A549 treated with DMSO at 1 μM for 4 hours (cell line): ENCODE data around the gene ZNF699. TPM values are rescaled to one million over a fixed set of nuclear protein-coding genes. Genes with fewer than 3 reads are reported as not detected.

Source experiments
- total RNA-seq: library from RNA; stranded (reverse); fragments of 200-300 nt; extraction: Qiagen RNA extraction; gene quantifications from 5 replicates; pipeline ENCODE4 v1.2.3, GENCODE V29; 2022; ENCODE audit warnings: low read depth

Gene ZNF699
- 0.95 to 1.9 TPM (median 1.5 TPM) in 5 replicates for total RNA-seq

DNA sequence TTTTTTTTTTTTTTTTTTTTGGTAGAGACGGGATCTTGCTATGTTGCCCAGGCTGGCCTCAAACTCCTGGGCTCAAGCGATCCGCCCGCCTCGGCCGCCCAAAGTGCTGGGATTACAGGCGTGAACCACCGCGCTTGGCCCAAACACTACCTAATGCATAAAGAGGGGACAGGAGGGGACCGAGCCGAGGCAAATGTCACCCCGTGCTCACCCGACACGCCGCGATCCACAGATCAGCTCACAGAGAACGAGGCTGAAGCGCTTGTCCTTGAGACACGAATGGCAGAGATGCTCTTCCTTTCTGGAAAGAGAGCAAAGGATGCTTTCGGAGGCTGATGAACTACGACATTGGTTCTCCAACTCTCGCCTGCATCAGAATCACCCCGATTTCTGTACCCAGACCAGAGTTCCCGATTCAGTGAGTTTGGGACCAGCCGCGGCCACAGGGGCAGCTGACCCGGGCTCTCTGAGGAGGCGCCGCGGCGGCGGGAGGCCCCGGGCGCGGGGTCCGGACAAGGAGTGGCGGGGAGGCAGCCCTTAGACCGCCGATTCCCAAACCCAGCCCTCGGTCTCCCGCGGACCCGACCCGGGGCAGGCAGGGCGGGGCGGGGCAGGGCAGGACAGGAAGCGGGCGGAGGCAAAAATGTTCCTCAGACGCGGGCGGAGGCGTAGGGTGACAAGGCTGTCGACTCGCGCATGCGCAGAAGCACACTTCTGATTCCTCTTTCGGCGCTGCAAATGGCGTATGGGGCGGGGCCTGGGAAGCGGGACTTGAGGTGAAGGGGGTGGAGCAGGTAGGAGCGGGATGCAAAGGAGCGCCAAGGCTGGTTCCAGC lies at the start of gene ZNF699:
TSS of gene ZNF699 (minus strand) at position 700 of the 835 bp plus-strand sequence. CDS start 4,719 bp downstream, outside the sequence.

DNA sequence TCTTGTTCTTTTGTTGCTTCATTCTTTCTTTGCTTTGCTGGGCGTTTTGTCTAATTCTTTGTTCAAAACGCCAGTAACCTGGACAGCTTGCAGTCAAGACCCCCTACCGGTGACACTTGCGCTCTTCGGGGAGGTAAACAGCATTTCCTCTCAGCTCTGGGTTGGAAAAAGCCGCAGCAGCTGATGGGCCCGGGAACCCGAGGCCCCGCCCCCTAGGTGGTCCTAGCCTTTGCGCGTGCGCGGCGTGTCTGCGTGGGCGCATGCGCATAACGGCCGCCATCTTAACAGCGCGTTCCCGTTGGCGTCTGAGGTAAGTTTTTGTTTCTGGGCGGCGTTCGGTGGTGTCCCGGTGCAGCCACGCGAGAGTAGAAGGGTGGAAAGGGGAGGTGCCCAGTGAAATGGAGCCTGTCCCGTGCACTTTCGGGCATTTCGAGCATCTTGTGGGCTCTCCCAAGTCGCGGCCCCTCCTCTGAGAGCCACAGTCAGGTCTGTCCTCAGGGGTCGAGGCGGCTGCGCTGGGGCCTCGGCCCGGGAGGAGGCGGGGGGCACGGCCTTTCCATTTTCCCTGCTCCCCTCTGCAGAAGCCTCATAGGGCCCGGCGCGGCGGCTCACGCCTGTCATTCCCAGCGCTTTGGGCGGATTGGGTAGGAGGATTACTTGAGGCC lies 14.4 kb upstream of the ZNF699 start, which contains the start of gene ZNF559:
TSS of gene ZNF559 (plus strand) at position 261 of the 665 bp plus-strand sequence. CDS start 14,371 bp downstream, outside the sequence.

DNA sequence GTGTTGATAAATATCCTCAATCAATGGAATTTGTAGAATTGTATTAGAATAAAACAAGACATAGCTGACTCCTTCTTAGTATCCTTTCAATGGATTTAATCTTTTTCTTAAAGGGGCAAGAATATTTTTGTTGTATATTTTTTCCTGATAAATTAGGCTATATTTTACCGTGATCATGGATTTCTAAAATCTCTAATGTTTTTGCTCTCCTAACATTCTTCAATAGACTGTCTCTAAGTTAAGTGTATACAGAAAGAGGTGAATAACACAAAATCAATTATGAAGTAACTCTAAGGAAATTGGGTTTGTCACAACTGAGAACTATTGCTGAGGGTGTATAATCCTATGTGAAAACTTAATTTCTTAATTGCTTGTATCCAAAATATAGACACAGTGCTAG lies 59.0 kb downstream of the ZNF699 start, which contains the start of gene OR7E24:
TSS of gene OR7E24 (plus strand) at position 301 of the 400 bp plus-strand sequence. CDS start 114 bp downstream, outside the sequence.

Other genes starting within 250 kb of the ZNF699 start
- not detected in 5 replicates for gene OR1M1, start 222.8 kb downstream of the ZNF699 start, total RNA-seq
- gene OR7G2, start 202.4 kb downstream of the ZNF699 start, total RNA-seq = not detected in 5 replicates
- gene OR7G1, start 194.1 kb downstream of the ZNF699 start, total RNA-seq = not detected in 5 replicates
- not detected in 5 replicates for gene OR7G3, start 182.9 kb downstream of the ZNF699 start, total RNA-seq
- 17.5 to 21.9 TPM (median 19.7 TPM) in 5 replicates for gene ZNF317, start 169.4 kb downstream of the ZNF699 start, total RNA-seq
- gene OR7D2, start 130.9 kb downstream of the ZNF699 start, total RNA-seq = not detected in 5 replicates
- not detected in 5 replicates for gene OR7D4, start 90.2 kb downstream of the ZNF699 start, total RNA-seq
- not detected in 5 replicates for gene OR7E24, start 58.9 kb downstream of the ZNF699 start, total RNA-seq
- gene ZNF559, start 14.3 kb upstream of the ZNF699 start, total RNA-seq = 3.6 to 6.4 TPM (median 5.7 TPM) in 5 replicates
- gene ZNF177, start 53.2 kb upstream of the ZNF699 start, total RNA-seq = 0.38 to 0.53 TPM (median 0.43 TPM) in 5 replicates
- 3.3 to 4.1 TPM (median 3.8 TPM) in 5 replicates for gene ZNF266, start 125.7 kb upstream of the ZNF699 start, total RNA-seq
- gene ZNF560, start 188.8 kb upstream of the ZNF699 start, total RNA-seq = not detected in 5 replicates
- gene ZNF426, start 228.8 kb upstream of the ZNF699 start, total RNA-seq = 0.90 to 1.5 TPM (median 1.0 TPM) in 5 replicates